ENCODE measurements around the gene FAXC.

The FAXC gene

GRCh38 chr6:99297006-99297405, 52.5 kb downstream of the FAXC start:
- Histone ChIP-seq H3K36me3 (replicated peaks; ENCODE audit: insufficient read depth, low read length) (no peaks in the 10 kb centered on the region), H3K79me2 (ENCODE audit: low read length) (no peaks in the 10 kb centered on the region), H3K9ac (ENCODE audit: low read length) (no peak overlapping the region), H3K9me2 (replicated peaks; ENCODE audit: insufficient read depth, low read length) (no peaks in the 10 kb centered on the region), H3K27ac (ENCODE audit: low read length) (no peak overlapping the region), H3K4me1 (ENCODE audit: low read length) (no peaks in the 10 kb centered on the region), H3K4me2 (ENCODE audit: low read depth, low read length) (no peak overlapping the region), H3F3A (ENCODE audit: insufficient read depth, low read length) (no peaks in the 10 kb centered on the region), H3K4me3 (ENCODE audit: low read length) (no peak overlapping the region), H3K27me3 (replicated peaks; ENCODE audit: insufficient read depth, low read length) (no peaks in the 10 kb centered on the region), H2AFZ (ENCODE audit: low read length) (no peak overlapping the region), H4K20me1 (ENCODE audit: insufficient read depth, low read length) (no peaks in the 10 kb centered on the region), H3K9me3 (replicated peaks; ENCODE audit: insufficient read depth, low read length) (no peaks in the 10 kb centered on the region)
- DNase-seq = no peak
- TF ChIP-seq EZH2 (optimal IDR thresholded peaks at IDR 0.05; ENCODE audit: low read depth, low read length) (no peak), EZH2phosphoT487 (IDR thresholded peaks at IDR 0.05; ENCODE audit: low read length) (no peak), CTCF (IDR thresholded peaks at IDR 0.05; ENCODE audit: low read length) (no peak)

GRCh38 chr6:99296261-99296660, 53.2 kb downstream of the FAXC start:
- Histone ChIP-seq H3K9ac (ENCODE audit: low read length) (no peak overlapping the region), H3K27ac (ENCODE audit: low read length) (no peak overlapping the region), H3K27me3 (replicated peaks; ENCODE audit: insufficient read depth, low read length) (no peaks in the 10 kb centered on the region), H2AFZ (ENCODE audit: low read length) (no peak overlapping the region), H3K79me2 (ENCODE audit: low read length) (no peaks in the 10 kb centered on the region), H3K4me3 (ENCODE audit: low read length) (no peak overlapping the region), H3K9me2 (replicated peaks; ENCODE audit: insufficient read depth, low read length) (no peaks in the 10 kb centered on the region), H3K36me3 (replicated peaks; ENCODE audit: insufficient read depth, low read length) (no peaks in the 10 kb centered on the region), H3F3A (ENCODE audit: insufficient read depth, low read length) (no peaks in the 10 kb centered on the region), H4K20me1 (ENCODE audit: insufficient read depth, low read length) (no peaks in the 10 kb centered on the region), H3K9me3 (replicated peaks; ENCODE audit: insufficient read depth, low read length) (no peaks in the 10 kb centered on the region), H3K4me1 (ENCODE audit: low read length) (no peaks in the 10 kb centered on the region), H3K4me2 (ENCODE audit: low read depth, low read length) (no peak overlapping the region)
- DNase-seq = no peak
- TF ChIP-seq EZH2 (optimal IDR thresholded peaks at IDR 0.05; ENCODE audit: low read depth, low read length) (no peak), CTCF (IDR thresholded peaks at IDR 0.05; ENCODE audit: low read length) (no peak), EZH2phosphoT487 (IDR thresholded peaks at IDR 0.05; ENCODE audit: low read length) (no peak)

- no peaks in the 10 kb centered on the region for H3F3A ChIP-seq (ENCODE audit: insufficient read depth, low read length)
- DNase-seq = no peak
- TF ChIP-seq EZH2phosphoT487 (IDR thresholded peaks at IDR 0.05; ENCODE audit: low read length) (no peak), CTCF (IDR thresholded peaks at IDR 0.05; ENCODE audit: low read length) (no peak), EZH2 (optimal IDR thresholded peaks at IDR 0.05; ENCODE audit: low read depth, low read length) (no peak)
Observed at GRCh38 chr6:99295276-99295675, 54.2 kb downstream of the FAXC start.

More at GRCh38 chr6:99295276-99295675, 54.2 kb downstream of the FAXC start:
- Histone ChIP-seq H3K36me3 (replicated peaks; ENCODE audit: insufficient read depth, low read length) (no peaks in the 10 kb centered on the region), H3K4me2 (ENCODE audit: low read depth, low read length) (no peak overlapping the region), H3K9ac (ENCODE audit: low read length) (no peak overlapping the region), H2AFZ (ENCODE audit: low read length) (no peak overlapping the region), H3K4me1 (ENCODE audit: low read length) (no peaks in the 10 kb centered on the region), H3K9me3 (replicated peaks; ENCODE audit: insufficient read depth, low read length) (no peaks in the 10 kb centered on the region), H3K27ac (ENCODE audit: low read length) (no peak overlapping the region), H3K4me3 (ENCODE audit: low read length) (no peak overlapping the region), H4K20me1 (ENCODE audit: insufficient read depth, low read length) (no peaks in the 10 kb centered on the region), H3K27me3 (replicated peaks; ENCODE audit: insufficient read depth, low read length) (no peaks in the 10 kb centered on the region), H3K9me2 (replicated peaks; ENCODE audit: insufficient read depth, low read length) (no peaks in the 10 kb centered on the region), H3K79me2 (ENCODE audit: low read length) (no peaks in the 10 kb centered on the region)
